ENCODE results near the gene PDHA2.
"Not testable (repeated sequence)": the region's sequence is repeated elsewhere in the genome, so short reads cannot be mapped to it uniquely, and the experiment has no call there.

Gene PDHA2
- 0 reads per million in 2 donors for total RNA-seq

- DNase-seq = no peak
These were observed at the start of gene PDHA2 for GRCh38 chr4:95839891-95840290. Gene PDHA2, plus strand, starts transcription at chr4:95840093. Its CDS starts 58 bp downstream, at chr4:95840151.

- no peak for DNase-seq
These were observed 41.9 kb upstream of the PDHA2 start for GRCh38 chr4:95798003-95798402.

- DNase-seq = no peak
These were observed 41.2 kb upstream of the PDHA2 start for GRCh38 chr4:95798727-95799126.

GRCh38 chr4:95821867-95822266 is 18.0 kb upstream of the PDHA2 start:
- no peak for DNase-seq

GRCh38 chr4:95825546-95825945 is 14.3 kb upstream of the PDHA2 start:
- no peak for DNase-seq

- DNase-seq = no peak
These were observed 9.2 kb upstream of the PDHA2 start for GRCh38 chr4:95830651-95831050.

GRCh38 chr4:95831166-95831565 is 8.7 kb upstream of the PDHA2 start:
- DNase-seq = no peak

- DNase-seq = no peak
These were observed 6.1 kb upstream of the PDHA2 start for GRCh38 chr4:95833711-95834194.

GRCh38 chr4:95835672-95836071 is 4.2 kb upstream of the PDHA2 start:
- DNase-seq = no peak

- DNase-seq = no peak
These were observed 1.7 kb upstream of the PDHA2 start for GRCh38 chr4:95838192-95838591.

GRCh38 chr4:95847908-95848460 is 8.1 kb downstream of the PDHA2 start:
- DNase-seq = no peak

- no peak for DNase-seq
These were observed 10.3 kb downstream of the PDHA2 start for GRCh38 chr4:95850161-95850560.

- DNase-seq = no peak
These were observed 17.9 kb downstream of the PDHA2 start for GRCh38 chr4:95857761-95858160.

GRCh38 chr4:95867919-95868318 is 28.0 kb downstream of the PDHA2 start:
- no peak for DNase-seq

GRCh38 chr4:95869414-95869813 is 29.5 kb downstream of the PDHA2 start:
- DNase-seq = not testable (repeated sequence)

GRCh38 chr4:95869961-95870500 is 30.1 kb downstream of the PDHA2 start:
- no peak for DNase-seq

- no peak for DNase-seq
These were observed 37.7 kb downstream of the PDHA2 start for GRCh38 chr4:95877636-95878035.

- no peak for DNase-seq
These were observed 47.7 kb downstream of the PDHA2 start for GRCh38 chr4:95887551-95887950.

- no peak for DNase-seq
These were observed 49.8 kb downstream of the PDHA2 start for GRCh38 chr4:95889662-95890061.
